Measurements from ENCODE around the gene PRPF6.

Gene PRPF6

DNA sequence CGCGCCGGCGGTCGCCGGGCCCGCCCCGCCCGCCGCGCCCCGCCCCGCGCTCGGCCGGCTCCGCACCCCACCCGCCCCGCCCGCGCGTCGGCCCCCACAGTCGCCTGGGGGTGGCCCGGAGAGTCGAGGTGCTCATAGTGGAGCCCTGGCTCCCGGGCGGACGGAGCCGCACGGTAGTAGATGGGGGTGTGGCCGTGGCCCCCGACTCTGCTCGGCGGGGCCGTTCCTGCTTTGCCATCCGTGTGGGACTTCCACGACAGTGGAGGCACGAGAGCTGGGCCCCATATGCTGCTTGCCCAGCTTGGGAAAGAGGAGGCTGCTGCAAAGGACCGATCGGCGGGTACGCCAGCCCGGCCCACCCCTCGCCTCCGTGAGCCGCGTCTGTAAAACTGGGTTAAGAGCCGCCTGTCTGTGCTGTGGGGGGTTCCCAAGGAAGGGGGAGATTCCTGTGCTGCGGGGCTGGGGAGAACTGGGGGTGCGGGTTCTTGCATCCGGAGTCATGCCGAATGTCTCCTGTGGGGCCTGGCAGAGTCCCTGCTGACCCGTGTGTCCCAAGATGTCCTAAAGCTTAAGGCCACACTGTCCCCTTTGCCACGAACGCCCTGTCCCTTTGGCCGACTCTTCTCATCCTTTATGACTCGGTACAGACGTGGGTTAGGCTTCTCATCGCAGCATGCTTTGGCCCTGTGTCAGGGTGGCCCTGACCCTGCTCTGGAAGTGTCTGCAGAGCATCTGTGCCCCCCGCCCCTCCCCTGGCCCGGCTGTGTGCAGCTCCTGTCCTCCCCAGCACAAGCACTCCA, 99.3 kb downstream of the PRPF6 start, which contains the start of gene OPRL1:
OPRL1 (plus strand) TSS at position 70 of the 800 bp plus-strand sequence. CDS start 12,639 bp downstream, outside the sequence.
- no peak for DNase-seq

DNA sequence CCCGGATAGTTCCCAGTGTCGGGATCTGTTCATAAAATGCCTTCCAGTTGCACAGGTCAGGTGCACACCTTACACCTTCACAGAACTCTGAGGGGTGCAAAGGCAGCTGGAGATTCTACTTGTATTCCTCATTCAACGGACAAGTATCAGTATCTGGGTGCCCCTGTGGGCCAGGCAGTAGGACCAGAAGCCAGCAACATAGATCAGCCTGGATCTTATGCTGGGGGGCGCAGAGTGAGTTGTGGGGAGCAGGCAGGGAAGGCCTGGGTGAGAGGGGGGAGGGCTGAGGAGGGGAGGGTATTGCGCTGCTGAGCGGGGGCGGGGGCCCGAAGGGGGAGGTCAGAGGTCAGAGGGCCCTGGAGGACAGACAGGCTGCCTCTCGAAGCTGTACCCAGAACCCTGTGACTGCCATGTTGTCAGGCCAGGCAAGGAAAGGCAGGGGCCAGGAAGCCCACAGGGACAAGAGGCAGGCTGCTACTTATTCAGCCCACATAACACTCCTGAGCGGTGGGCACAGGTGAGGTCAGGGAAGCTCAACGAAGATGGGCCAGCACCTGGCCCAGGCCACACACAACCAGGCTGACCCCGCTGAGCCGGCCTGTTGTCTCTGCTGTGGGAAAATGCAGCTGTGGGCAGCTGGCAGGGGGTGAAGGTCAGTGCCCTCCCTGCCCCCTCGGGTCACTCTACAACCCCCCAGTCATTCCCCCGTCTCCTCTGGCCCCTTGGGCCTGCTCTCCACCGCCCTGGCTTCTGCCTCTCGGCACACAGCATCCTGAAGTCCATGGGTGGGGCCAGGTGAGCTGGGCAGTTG, 100.1 kb downstream of the PRPF6 start:
- no peak for DNase-seq

DNA sequence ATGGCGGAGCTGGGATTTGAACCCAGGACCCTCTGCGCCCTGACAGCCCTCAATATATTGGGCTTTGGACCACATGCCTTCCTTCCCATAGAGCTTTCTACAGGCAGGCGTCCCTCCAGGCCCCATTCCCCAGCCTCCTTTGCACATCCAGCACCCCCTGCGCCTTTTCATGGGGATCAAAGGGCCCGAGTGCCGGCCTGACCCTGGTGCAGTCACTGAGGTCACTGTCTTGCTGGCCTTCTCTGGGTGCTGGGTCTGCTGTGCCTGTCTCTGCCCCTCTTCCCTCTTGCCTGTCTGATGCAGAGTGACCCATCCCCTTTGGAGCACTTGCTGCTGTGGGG, 100.7 kb downstream of the PRPF6 start:
- DNase-seq = no peak

DNA sequence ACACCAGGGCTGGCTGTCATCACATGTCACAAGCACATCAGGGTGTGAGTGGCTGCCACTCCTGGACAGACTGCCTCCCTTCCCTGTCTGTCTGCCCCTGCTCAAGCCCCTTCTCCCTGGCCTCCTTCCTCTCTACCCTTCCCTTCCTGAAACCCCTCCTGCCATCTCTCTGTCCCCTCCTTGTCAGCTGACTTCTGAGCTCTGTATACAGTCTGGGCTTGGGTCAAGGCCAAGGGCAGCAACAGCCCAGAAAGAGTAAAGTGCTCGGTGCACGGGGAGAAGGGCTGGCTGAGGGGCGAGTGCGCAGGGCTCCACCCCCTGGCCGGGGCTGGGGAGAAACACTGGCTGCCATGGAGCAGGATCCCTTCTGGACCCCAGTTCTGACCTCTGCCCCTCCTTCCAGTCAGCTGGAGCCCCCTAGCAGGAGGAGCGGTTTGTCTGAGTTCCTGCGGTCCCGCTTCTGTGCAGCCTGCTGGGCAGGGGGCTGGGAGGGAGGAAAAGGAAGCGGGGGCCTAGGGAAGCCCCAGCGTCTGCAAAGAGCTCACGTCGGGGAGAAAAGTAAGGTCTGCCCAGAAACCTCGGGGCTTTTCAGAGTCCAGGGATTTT, 101.3 kb downstream of the PRPF6 start:
- no peak for DNase-seq
